HG03439 (cell line): ENCODE measurements around the gene CCDC182.

Experiments used
- ATAC-seq: cut with Tn5 transposase; IDR thresholded peaks from one replicate; pipeline ENCODE4 v1.9.1; 2021; ENCODE audit warnings: mild to moderate bottlenecking, moderate library complexity; ENCODE audit not compliant: unreplicated experiment

The CCDC182 gene

GRCh38 chr17:57701124-57701523 is 44.0 kb downstream of the CCDC182 start:
- no peak for ATAC-seq

GRCh38 chr17:57699751-57700219 is 45.3 kb downstream of the CCDC182 start:
- ATAC-seq: no peak

- no peak for ATAC-seq
Measured at GRCh38 chr17:57697891-57698711, 47.0 kb downstream of the CCDC182 start.

GRCh38 chr17:57697197-57697596 is 47.9 kb downstream of the CCDC182 start:
- no peak for ATAC-seq

- no peak for ATAC-seq
Measured at GRCh38 chr17:57696050-57696449, 49.0 kb downstream of the CCDC182 start.
